GM12878 (cell line): Measurements from ENCODE around the gene DCLRE1C. TPM values are rescaled to one million over a fixed set of nuclear protein-coding genes. Genes with fewer than 3 reads are reported as not detected.

Source experiments
- ATAC-seq: fragments of 200-7000 bp; cut with Tn5 transposase; 3 replicates; pipeline ENCODE4 v1.9.1; 2020; ENCODE audit warnings: mild to moderate bottlenecking, moderate library complexity
- BruUV-seq: library from RNA; stranded (reverse); fragments of 400-500 nt; replicated peaks from 2 replicates; lab custom pipeline; 2021; lab: Mats Ljungman, UMichigan
- CTCF ChIA-PET: fragments of 300-600 bp; sonication (Branson Sonifier 250); formaldehyde crosslinking; extraction: SDS; loops from one replicate; lab custom pipeline; 2021; ENCODE audit warnings: inconsistent platforms; lab: Yijun Ruan, JAX
- POLR2A ChIA-PET: fragments of 350-600 bp; formaldehyde crosslinking; extraction: SDS; loops from one replicate; lab custom pipeline; 2021; ENCODE audit warnings: inconsistent platforms; lab: Charles Lee
- RAD21 ChIA-PET: fragments of 300-600 bp; sonication (Branson Sonifier 250); formaldehyde crosslinking; loops from one replicate; lab custom pipeline; 2023; ENCODE audit warnings: antibody characterized with exemption; ENCODE audit not compliant: unreplicated experiment; lab: Charles Lee
- SMC1A ChIA-PET: fragments of 300-600 bp; sonication (Branson Sonifier 250); formaldehyde crosslinking; loops from one replicate; lab custom pipeline; 2023; ENCODE audit not compliant: unreplicated experiment, uncharacterized antibody; lab: Charles Lee
- DNase-seq: peaks from one replicate; pipeline ENCODE4 v3.0.0-alpha.2; 2011; ENCODE audit warnings: low read depth, low spot score
- FAIRE-seq: peaks from 3 replicates; lab custom pipeline; 2011; peaks lifted over from hg19 to GRCh38; lab: Jason Lieb, UNC
- H2AFZ ChIP-seq: 2 replicates; pipeline ENCODE4 v1.6.0; 2011; ENCODE audit warnings: low read depth, low read length, control low read depth; ENCODE audit not compliant: control insufficient read depth
- H3K27ac ChIP-seq: 2 replicates; pipeline ENCODE4 v1.5.1; 2011; ENCODE audit warnings: control low read depth; ENCODE audit not compliant: control insufficient read depth, insufficient read depth
- H3K27me3 ChIP-seq, 2 experiments: replicated peaks in 1 of 2; 2 replicates each; pipeline versions ENCODE4 v1.6.0 to v1.6.1; 2011; ENCODE audit warnings: low read length in 1 of 2; ENCODE audit not compliant: control insufficient read depth in 2 of 2, insufficient read depth in 2 of 2
- H3K36me3 ChIP-seq, 2 experiments: 2 replicates each; pipeline ENCODE4 v1.5.1; 2011; ENCODE audit warnings: low read length in 1 of 2; ENCODE audit not compliant: control insufficient read depth in 2 of 2, insufficient read depth in 2 of 2
- H3K4me1 ChIP-seq: 2 replicates; pipeline ENCODE4 v1.6.1; 2011; ENCODE audit warnings: mild to moderate bottlenecking, low read length, moderate library complexity, mixed read lengths; ENCODE audit not compliant: control insufficient read depth, insufficient read depth
- H3K4me2 ChIP-seq: 2 replicates; pipeline ENCODE4 v1.6.0; 2011; ENCODE audit warnings: control low read depth; ENCODE audit not compliant: control insufficient read depth, insufficient read depth
- H3K4me3 ChIP-seq: fragments of 200-600 bp; sonication (generic); 2 replicates; pipeline ENCODE4 v1.5.1; 2016
- H3K79me2 ChIP-seq: 2 replicates; pipeline ENCODE4 v1.6.0; 2011; ENCODE audit warnings: low read length; ENCODE audit not compliant: control insufficient read depth, insufficient read depth
- H3K9ac ChIP-seq: 2 replicates; pipeline ENCODE4 v1.8.0; 2011; ENCODE audit warnings: low read length, control low read depth, mixed read lengths; ENCODE audit not compliant: control insufficient read depth, insufficient read depth
- H3K9me3 ChIP-seq: replicated peaks from 3 replicates; pipeline ENCODE4 v1.5.1; 2011; ENCODE audit warnings: mild to moderate bottlenecking, low read length; ENCODE audit not compliant: control insufficient read depth, insufficient read depth
- H4K20me1 ChIP-seq: 2 replicates; pipeline ENCODE4 v1.6.0; 2011; ENCODE audit not compliant: control insufficient read depth, insufficient read depth
- CEBPB ChIP-seq, 2 experiments: fragments of 150-350 bp in 1 of 2; IDR thresholded peaks; 2 replicates each; pipeline ENCODE4 v1.6.1; 2012 to 2014; ENCODE audit warnings: low read depth in 2 of 2, low read length in 2 of 2, borderline replicate concordance in 1 of 2, inconsistent platforms in 1 of 2
- CHD1 ChIP-seq: IDR thresholded peaks from 2 replicates; pipeline ENCODE4 v1.6.1; 2012; ENCODE audit warnings: low read depth, low read length, improper control_type of control experiment
- CREM ChIP-seq: IDR thresholded peaks from 2 replicates; pipeline ENCODE4 v1.6.1; 2014; ENCODE audit warnings: antibody characterized with exemption, low read depth
- CTCF ChIP-seq, 3 experiments: IDR thresholded peaks in 2 of 3; conservative IDR thresholded peaks in 1 of 3; 2 replicates each; pipeline ENCODE4 v1.5.1; 2011; ENCODE audit warnings: low read depth in 3 of 3, low read length in 3 of 3, mild to moderate bottlenecking in 3 of 3, control low read depth in 2 of 3, moderate library complexity in 2 of 3, inconsistent platforms in 1 of 3, mixed read lengths in 1 of 3; ENCODE audit not compliant: control insufficient read depth in 2 of 3, insufficient read depth in 1 of 3; ENCODE audit errors: extremely low read depth in 1 of 3
- EP300 ChIP-seq, 2 experiments: fragments of 150-350 bp in 1 of 2; IDR thresholded peaks; 2 replicates each; pipeline ENCODE4 v1.6.1; 2011 to 2012; ENCODE audit warnings: low read depth in 2 of 2, low read length in 2 of 2, borderline replicate concordance in 1 of 2, improper control_type of control experiment in 1 of 2, inconsistent platforms in 1 of 2; ENCODE audit not compliant: control insufficient read depth in 1 of 2
- KDM1A ChIP-seq: fragments of 200-600 bp; sonication (generic); IDR thresholded peaks from 2 replicates; pipeline ENCODE4 v1.6.1; 2016; ENCODE audit warnings: borderline replicate concordance
- MEF2B ChIP-seq: fragments of 450-650 bp; IDR thresholded peaks from 2 replicates; pipeline ENCODE4 v1.6.1; 2018; ENCODE audit warnings: mild to moderate bottlenecking, moderate library complexity; ENCODE audit not compliant: partially characterized antibody, poor library complexity, severe bottlenecking
- NR2F1 ChIP-seq: fragments of 450-650 bp; conservative IDR thresholded peaks from 2 replicates; pipeline ENCODE4 v1.6.1; 2017; ENCODE audit warnings: mild to moderate bottlenecking
- POLR2A ChIP-seq: IDR thresholded peaks from 2 replicates; pipeline ENCODE4 v1.6.1; 2011; ENCODE audit warnings: low read depth, mild to moderate bottlenecking, low read length
- POLR2AphosphoS2 ChIP-seq: IDR thresholded peaks from 2 replicates; pipeline ENCODE4 v1.6.1; 2011; ENCODE audit warnings: low read depth, mild to moderate bottlenecking, low read length, improper control_type of control experiment, moderate library complexity
- RUNX3 ChIP-seq: IDR thresholded peaks from 2 replicates; pipeline ENCODE4 v1.6.1; 2012; ENCODE audit warnings: low read length, inconsistent platforms
- SP1 ChIP-seq: IDR thresholded peaks from one replicate; pipeline ENCODE4 v1.6.1; 2011; ENCODE audit warnings: low read depth, low read length
- TBL1XR1 ChIP-seq: IDR thresholded peaks from 2 replicates; pipeline ENCODE4 v1.6.1; 2012; ENCODE audit warnings: low read depth, low read length, improper control_type of control experiment
- ZBTB4 ChIP-seq: fragments of 450-650 bp; formaldehyde crosslinking; IDR thresholded peaks from 2 replicates; pipeline ENCODE4 v1.4.0; 2022; ENCODE audit warnings: mild to moderate bottlenecking, moderate library complexity
- WGBS: methylation state at CpG from one replicate; pipeline ENCODE4 v1.1.6; 2016; ENCODE audit warnings: low lambda C conversion rate; ENCODE audit not compliant: insufficient replicate concordance, insufficient coverage; ENCODE audit errors: missing lambda C conversion rate; 5-methylcytosine and 5-hydroxymethylcytosine counted together
- in situ Hi-C: fragments of 300-500 bp; cut with MboI; formaldehyde crosslinking; loops from 9 replicates; pipeline ENCODE4 v1.14.3; 2018; ENCODE audit warnings: mixed read lengths
- intact Hi-C: fragments of 100-400 bp; cut with micrococcal nuclease; formaldehyde crosslinking; loops from one replicate; pipeline ENCODE4 v1.14.2; 2022; ENCODE audit not compliant: unreplicated experiment
- polyA plus RNA-seq, 11 experiments: library from polyadenylated mRNA; depleted of rRNA in 4 of 11; unstranded in 6 of 11; stranded (reverse) in 5 of 11; fragments of >200 nt; fragmentation: Nextera tagmentation in 4 of 11; fragmentation: Illumina TruSeq in 1 of 11; extraction: Ambion mirVana in 4 of 11; extraction: Trizol in 1 of 11; gene quantifications; 1 replicate in 1 of 11; 2 replicates in 10 of 11; pipeline versions ENCODE4 v1.2.1 to v1.2.3, GENCODE V29; 2011 to 2016; ENCODE audit warnings: inconsistent platforms in 2 of 11, missing spikeins in 2 of 11, low read depth in 1 of 11
- total RNA-seq, 4 experiments: library from RNA; depleted of rRNA in 3 of 4; stranded (reverse); fragments of >200 nt in 3 of 4; fragmentation: Illumina TruSeq in 1 of 4; extraction: Trizol in 1 of 4; gene quantifications; 2 replicates each; pipeline versions ENCODE4 v1.2.1 to v1.2.3, GENCODE V29; 2013 to 2021

Gene DCLRE1C
- total and polyA plus RNA-seq, 10 of the 15 experiments (the other 5 are each of a cell fraction or from before 2014, with no cell fraction given): 15.7 to 43.4 (median 26.0) TPM

GRCh38 chr10:14917827-14918226 lies 36.1 kb downstream of the DCLRE1C start:
- no peaks in the 10 kb centered on the region for H3K27me3 ChIP-seq
- WGBS: 91% methylated on average over 3 of the region's 3 CpGs
- no peak overlapping the region for H2AFZ ChIP-seq
- SMC1A ChIA-PET: interaction anchor here (1.0 kb wide), 2 partner anchors 18 to 19 kb away, joined by 3 to 4 read pairs; no protein-coding TSS in a partner anchor
- no peak for ATAC-seq
- DNase-seq: no peak
- H3K27ac ChIP-seq: no peak overlapping the region
- H3K9me3 ChIP-seq: peaks cover 14% of the 10 kb centered on the region
- intact Hi-C loops (no loop called here), in situ Hi-C loops (no loop called here)
- RAD21 ChIA-PET: no interaction called here
- no peak overlapping the region for H3K4me3 ChIP-seq
- H4K20me1 ChIP-seq: no peaks in the 10 kb centered on the region
- FAIRE-seq: no peak
- H3K9ac ChIP-seq: no peak overlapping the region
- CTCF ChIA-PET: interaction anchor here (0.8 to 1.6 kb wide), 3 partner anchors 15 to 41 kb away, joined by 3 to 5 read pairs (median 4); partner anchors contain the start of gene MEIG1
- no TSS peak for BruUV-seq
- TF ChIP-seq CHD1 (no peak), SP1 (no peak), POLR2A (no peak), RUNX3 (no peak), CREM (no peak), ZBTB4 (CRISPR knock-in tag) (no peak), MEF2B (no peak), TBL1XR1 (no peak), CEBPB (IDR thresholded peaks at IDR 0.05; ENCODE audit: borderline replicate concordance in 1 of 2, low read depth in 2 of 2, low read length in 2 of 2) (no peak), EP300 (IDR thresholded peaks at IDR 0.05; ENCODE audit: borderline replicate concordance in 1 of 2, control insufficient read depth in 1 of 2, low read depth in 2 of 2, low read length in 2 of 2) (no peak), NR2F1 (no peak), CTCF (IDR thresholded peaks at IDR 0.05 in 2 of 3, conservative IDR thresholded peaks at IDR 0.05 in 1 of 3; ENCODE audit: control insufficient read depth in 2 of 3, extremely low read depth in 1 of 3, insufficient read depth in 1 of 3, low read depth in 3 of 3, low read length in 3 of 3) (no peak), POLR2AphosphoS2 (no peak), KDM1A (no peak)
- H3K4me1 ChIP-seq: peaks cover 3% of the 10 kb centered on the region; the same call in 1 of the 2 replicates
- peaks cover 16 to 38% of the 10 kb centered on the region in 2 experiments for H3K36me3 ChIP-seq
- no peak overlapping the region for H3K4me2 ChIP-seq
- H3K79me2 ChIP-seq: no peaks in the 10 kb centered on the region; the same call in 1 of the 2 replicates
- POLR2A ChIA-PET: no interaction called here
